NOMO-1 (cell line): ENCODE data around the gene CDH23.
A peak's percentile ranks its signal among the peaks of the same experiment; 100 is the strongest.

Experiments used
- DNase-seq, 2 experiments: peaks; one replicate each; lab custom pipeline; 2025; ENCODE audit not compliant: unreplicated experiment in 2 of 2; lab: John Stamatoyannopoulos, UW

Gene CDH23

GRCh38 chr10:71460615-71461014 is 63.9 kb downstream of the CDH23 start:
- no peak for DNase-seq

GRCh38 chr10:71461457-71461856 is 64.7 kb downstream of the CDH23 start:
- no peak for DNase-seq

GRCh38 chr10:71462062-71462935 is 65.6 kb downstream of the CDH23 start:
- DNase-seq: no peak

DNA sequence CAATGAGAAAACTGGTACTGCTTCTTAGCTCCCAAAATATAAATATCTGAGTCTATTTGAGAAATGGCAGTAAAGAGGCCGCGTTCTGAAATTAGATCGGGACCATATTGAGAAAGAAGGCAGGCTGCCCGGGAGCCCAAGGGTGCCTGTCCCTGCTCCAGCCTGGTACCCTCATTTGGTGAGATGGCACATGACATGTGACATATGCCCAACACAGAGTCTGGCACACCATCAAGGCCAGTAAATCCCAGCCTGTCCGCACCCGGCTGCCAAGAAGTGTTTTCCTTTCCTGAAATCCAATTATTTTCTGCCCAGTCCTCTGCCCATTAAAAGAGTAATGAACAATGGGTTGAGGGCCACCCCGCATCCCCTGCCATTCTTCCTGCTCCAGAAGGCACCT is 66.4 kb downstream of the CDH23 start:
- DNase-seq: no peak

- no peak for DNase-seq
These were observed 69.0 kb downstream of the CDH23 start for GRCh38 chr10:71465551-71466252.

DNA sequence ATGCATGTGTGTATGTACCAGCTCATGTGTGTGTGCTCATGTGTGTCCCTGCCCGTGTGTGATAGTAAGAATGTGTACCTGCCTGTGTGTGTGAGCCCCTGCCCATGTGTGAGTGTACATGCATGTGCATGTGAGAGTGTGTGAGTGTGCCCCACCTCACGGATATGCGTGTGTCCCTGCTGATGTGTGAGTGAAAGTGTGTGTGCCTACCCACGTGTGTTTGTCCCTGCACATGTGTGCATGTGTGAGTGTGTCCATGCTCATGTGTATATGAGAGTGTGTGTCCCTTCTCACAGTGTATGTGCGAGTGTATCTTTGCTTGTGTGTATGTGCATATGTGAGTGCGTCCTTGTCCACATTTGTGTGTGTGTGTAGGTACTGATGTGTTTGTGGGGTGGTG is 69.6 kb downstream of the CDH23 start:
- no peak for DNase-seq

DNA sequence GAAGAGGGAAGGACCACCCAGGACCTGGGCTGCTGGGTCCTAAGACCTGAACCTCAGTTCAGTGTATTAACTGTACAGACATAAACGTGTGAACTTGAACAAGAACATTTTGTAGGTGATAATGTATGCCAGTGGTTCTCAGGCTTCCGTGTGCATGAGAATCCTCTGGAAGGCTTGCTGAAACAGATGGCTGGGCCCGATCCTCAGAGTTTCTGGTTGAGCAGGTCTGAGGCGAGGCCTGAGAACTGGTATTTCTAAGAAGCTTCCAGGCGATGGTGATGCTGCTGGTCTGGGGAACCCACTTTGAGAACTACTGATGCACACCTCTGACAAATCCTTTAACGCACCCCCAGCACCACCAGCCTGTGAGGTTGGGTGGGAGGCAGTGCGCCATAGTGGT is 70.4 kb downstream of the CDH23 start:
- DNase-seq: no peak

DNA sequence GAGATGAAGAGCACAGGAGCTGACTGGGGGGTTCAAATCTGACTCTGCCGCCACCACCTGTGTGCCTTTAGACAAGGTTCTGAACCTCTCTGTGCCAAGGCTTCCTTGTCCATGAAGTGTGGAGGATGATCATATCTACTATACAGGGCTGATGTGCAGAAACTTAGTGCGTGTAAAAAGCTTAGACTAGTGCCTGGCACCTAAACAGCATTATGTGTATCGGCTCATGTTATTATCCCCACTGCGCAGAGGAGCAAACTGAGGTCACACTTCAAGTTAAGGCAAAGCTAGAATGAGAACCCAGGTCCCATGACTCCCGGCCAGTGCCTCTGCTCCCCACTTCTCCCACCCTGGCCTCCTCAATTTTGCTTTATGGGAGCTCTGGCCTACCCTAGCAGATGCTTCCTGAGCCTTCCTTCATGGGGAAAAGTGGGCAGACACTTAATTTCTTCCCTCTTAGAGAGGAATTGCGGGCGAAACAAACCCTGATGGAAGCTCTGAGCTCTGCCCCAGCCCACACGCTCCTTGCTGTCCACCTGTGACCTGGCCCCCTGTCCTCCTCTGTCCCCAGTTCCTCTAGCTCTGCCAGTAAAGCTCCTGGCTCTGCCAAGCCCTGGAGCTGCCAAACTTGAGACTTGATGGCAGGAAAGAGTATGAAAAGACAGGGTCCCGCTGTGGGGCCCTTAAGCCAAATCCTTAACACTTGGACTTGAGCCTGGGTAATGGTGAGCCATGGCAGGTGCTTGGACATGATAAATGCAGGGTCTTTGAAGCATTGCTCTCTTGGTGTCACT is 71.0 kb downstream of the CDH23 start:
- DNase-seq: no peak

DNA sequence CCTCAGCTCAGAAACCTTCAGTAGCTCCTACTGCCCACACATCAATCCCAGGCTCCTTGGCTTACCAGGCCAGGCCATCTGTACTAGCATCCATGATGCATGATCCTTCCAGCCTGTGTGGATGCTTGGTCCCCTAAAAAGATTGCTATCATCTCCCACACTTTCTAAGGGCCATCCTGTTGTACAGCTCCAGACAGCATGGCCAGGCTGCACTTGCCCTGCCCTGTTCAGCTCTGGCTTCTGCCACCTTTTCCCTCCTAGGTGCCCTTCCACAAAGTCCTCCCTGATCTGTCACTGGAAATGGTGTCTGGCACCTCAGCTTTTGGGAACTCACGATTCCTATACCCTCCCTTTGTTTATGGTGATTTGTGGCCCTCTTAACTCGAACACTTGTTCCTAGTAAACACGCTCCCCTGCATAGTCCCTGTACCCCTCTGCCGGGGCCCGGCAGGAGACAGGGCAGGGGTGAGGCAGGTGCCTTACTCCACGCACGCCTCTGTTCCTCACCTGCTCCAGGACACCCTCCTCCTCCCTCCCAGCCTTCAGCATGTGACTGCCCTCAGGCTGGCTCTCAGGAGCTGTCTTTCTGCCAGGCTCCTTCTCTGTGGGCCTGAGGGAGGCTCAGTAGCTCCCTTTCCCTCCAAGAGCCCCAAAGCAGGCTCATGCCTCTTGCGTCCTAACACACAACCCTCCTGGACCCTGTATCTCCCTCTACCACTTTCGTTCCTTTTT is 71.8 kb downstream of the CDH23 start:
- no peak for DNase-seq

DNA sequence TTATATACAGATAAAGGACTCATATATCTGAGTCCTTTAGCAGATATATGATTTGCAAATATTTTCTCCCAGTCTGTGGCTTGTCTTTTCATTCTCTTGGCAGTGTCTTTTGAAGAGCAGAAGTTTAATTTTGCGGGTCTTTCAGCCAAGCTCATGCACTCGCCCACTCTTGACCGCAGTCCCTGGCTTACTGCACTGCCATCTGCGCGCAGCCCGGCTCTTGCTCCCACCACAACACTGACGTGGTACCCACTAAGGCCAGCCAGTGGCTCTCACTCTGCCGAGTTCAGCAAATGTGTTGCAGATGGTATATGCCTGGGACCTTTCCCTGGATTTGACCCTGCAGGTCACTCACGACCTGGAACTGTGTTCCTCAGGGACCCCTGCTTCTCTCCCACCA is 74.3 kb downstream of the CDH23 start:
- DNase-seq: no peak

DNA sequence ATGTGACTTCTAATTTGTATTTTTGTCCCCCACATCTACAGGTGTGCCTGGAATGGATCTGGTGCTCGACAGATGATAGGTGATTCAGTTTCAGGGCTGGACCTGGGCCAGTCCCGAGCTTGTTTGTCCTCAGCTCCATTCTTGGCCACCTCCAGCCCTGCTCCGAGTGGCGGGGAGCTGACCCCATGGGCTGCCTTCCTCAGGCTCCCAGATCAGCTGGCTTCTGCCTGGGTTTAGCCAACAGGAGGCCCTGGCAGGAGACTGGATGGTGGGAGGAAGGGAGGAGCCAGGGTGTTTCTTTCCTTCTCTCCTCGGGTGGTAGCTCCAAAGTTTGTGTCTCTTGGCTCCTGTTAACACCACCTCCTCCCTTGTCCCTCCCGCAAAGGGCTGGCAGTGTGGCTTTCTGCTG is 75.2 kb downstream of the CDH23 start:
- DNase-seq: no peak

DNA sequence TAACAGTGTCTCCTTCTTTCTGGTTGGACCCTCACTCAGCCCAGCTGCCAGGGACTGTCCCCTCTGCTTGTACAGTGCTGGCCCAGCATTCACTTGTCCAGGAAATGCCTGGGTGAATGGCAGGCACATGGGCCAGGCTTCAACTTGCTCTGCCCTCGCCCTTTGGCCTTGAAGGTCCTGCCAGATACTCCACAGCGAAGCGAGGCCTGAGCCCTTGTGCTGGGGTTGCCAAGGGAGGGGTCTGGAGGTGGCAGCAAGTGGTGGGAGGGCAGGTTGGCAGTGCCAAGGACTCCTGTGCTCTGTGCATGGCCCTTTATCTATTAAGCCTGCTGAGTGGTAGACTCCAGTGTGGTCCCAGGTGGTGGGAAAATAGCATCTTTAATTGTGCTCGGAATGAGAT is 75.7 kb downstream of the CDH23 start:
- no peak for DNase-seq

DNA sequence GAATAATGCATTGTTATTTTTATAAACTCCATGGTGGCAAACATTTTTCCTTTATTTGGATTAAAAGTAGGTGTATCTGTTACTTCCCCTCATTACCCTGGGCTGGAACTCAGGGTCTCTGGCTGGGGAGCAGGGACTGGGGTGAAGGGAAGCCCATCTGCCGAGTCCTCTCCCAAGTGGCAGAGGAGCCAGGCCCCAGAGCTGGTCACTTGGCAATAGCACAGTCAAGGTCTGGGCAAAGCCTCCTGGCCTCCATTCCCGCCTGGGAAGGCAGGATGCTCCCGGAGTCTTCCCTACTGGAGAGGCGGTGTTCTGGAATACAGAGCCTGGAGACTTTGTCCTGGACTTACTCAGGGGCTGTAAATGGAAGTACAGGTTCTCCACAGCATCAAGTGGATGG is 76.2 kb downstream of the CDH23 start:
- no peak for DNase-seq

DNA sequence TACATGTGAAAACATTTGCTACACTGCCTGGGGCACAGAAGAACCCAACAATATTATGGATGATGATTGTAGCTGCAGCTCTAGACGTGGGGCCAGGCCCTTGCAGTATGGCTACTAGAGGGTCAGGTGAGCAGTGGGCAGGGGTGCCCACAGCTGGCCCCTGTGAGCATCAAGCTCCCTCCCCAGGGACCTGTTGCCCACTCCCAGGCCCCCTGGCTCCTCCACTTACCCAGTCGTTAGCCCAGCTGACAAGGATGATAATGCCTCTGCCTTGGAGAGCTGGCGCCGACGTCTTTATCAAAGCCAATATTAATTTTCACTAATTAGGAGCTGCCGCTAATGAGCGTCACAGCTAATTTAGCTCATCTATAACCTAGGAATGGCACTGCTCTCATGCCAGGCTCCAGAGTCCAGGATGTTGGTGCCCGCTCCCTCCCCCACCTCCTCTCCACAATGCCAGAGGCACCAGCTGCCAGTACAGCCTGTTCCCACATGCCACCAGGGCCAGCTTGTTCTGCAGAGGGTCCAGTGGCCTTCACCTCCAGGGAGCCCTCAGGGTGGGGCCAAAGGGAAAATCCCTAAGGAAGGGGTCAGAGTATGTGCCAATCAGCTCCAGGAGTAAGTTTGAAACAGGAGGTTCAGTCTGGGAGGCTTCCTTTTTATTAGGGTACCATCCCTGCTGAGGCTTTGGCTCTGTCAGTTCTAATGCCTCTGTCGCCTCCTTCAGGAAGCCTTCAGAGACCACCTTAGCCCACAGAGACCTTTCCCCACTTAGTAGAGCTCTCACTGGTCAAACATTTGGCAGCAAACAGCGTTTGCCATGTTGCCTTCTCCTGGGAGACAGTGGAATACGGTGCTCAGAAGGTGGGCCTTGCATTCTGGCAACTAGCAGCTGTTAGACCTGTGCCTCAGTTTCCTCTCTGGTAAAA is 77.2 kb downstream of the CDH23 start:
- no peak for DNase-seq

- no peak for DNase-seq
These were observed 78.1 kb downstream of the CDH23 start for GRCh38 chr10:71474702-71475242.

DNA sequence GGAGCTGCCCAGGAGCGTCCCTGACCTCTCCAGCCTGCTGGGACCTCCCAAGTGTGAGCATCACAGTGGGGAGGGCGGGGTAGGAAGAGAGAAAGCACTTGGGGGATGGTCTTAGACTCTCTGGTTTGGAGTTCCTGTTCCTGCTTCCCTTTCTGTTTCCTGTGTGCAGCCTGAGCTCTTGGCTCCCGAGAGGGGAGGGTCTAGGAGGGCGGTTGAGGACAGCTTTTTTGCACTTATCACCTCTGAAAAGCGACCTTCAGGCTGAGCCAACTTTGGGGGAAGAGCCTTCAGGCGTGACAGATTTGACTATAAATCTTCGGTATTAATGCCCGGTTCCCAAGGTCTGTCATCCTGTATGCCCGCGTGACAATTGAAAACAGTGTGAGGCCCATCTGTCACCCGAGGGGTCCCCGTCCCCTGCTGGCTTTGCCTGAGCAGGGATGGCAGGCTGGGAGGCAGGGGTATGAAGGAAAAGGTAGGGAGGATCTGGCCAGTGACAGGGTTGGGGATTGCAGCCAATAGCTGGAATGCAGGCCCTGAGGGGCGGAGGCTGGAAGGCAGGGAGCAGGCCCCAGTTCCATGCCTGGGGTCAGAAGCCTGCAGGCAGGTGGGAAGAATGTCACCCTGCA is 78.6 kb downstream of the CDH23 start:
- peak; percentile 59 to 71 for DNase-seq

DNA sequence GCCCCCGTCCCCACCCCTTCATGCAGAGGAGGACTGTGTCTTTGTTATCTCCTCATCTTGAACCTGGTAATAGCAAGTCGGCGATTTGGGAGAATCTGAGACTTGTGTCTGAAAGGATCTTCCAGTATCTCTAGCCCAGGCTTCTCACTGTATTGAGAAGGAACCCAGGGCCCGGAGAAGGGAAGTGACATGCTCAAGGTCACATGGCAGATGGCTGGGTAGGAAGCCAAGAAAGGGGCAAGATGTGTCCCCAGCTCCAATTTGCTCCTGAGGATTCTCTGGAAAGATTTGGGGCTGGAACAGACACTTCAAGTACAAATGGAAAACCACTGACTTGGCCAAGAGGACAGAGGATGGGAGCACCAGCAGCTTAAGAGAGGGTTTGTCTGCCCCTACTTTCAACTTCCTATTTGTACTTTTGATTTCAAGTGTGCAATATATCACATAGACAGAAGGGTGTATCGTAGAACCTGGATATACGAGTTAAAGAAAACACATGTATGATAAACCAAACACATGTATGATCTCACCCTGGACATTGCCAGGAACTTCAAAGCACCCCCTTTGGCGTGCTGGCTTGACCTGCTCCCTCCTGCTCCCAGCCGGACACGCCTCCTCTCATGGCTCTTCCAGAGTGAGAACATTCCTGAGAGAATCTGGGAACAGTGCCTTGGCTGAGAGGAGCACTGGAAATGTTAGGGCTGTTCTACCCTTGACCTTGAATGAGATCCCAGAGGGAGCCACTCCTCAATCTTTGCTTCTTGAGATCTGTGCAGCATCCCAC is 79.7 kb downstream of the CDH23 start:
- peak in 1 of 2 experiments; percentile 38 for DNase-seq

DNA sequence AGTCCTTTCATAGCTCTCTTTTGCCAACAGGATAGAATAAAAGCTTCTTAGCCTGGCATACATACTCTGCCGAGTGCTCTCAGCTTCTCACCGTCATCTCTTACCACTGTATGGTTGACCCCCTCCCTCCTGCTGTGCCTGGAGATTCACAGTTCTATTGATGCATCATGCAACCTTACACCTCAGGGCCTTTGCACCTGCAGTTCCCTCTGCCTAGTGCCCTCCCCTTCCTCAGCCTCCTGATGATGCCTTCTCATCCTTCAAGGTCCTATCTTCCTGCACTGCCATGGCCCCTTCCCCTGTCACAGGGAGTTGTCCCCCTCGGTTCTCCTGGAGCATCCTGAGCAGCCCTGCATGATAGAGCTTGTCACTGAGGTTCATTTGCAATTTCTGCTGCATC is 81.5 kb downstream of the CDH23 start:
- no peak for DNase-seq
